ENCODE results near the gene OAS3.
"Not testable (repeated sequence)": the region's sequence is repeated elsewhere in the genome, so short reads cannot be mapped to it uniquely, and the experiment has no call there.

OAS3 gene

DNA sequence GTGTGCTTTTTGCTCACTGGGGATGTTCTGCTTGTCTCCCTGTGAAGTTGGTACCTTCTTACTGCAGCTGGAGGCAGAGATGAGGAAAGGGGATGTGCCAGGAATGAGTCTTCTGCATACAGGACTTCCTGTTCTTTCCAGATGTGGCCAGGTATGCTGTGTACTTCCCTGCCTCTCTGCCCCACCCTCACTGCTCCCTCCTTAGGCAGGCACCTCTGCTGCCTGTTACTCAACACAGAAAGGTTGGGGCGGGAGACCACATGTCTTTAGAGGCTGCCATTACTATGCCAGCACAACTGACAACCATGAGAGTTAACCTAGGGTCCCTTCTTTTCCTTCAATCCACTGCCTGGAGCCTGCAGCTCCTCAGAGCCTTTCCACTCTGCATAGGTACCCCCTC is 2.0 kb upstream of the OAS3 start:
- Mint-ChIP-seq H3K36me3 (ENCODE audit: low read depth) (peaks cover 11% of the 10 kb centered on the region), H3K9me3 (no peaks in the 10 kb centered on the region), H3K4me1 (ENCODE audit: low read depth) (peaks cover 33% of the 10 kb centered on the region), H3K27ac (peak overlapping the region; percentile 23), H3K27me3 (ENCODE audit: low read depth) (no peaks in the 10 kb centered on the region), H3K4me3 (no peak overlapping the region)
- no peak for DNase-seq (ENCODE audit: low spot score)

DNA sequence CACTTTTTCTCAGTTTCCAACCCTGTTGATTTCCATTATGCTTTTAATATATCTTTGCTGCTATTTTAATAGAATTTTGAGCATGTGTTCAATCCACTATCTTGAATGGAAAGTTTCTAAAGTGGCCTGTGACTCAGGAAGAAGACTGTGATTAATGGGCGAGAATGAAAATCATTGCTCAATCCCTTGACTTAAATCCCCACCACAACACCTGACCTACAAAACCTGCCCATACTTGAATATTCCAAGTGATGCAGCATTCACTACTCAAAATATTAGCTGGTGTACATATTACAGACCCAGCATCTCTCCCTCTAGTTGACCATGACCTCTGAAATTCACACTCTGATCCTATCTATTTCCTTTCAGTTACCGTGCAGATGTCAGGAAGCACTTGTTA is 1.3 kb upstream of the OAS3 start:
- Mint-ChIP-seq H3K4me3 (peak overlapping the region; percentile 16), H3K27me3 (ENCODE audit: low read depth) (no peaks in the 10 kb centered on the region)

DNA sequence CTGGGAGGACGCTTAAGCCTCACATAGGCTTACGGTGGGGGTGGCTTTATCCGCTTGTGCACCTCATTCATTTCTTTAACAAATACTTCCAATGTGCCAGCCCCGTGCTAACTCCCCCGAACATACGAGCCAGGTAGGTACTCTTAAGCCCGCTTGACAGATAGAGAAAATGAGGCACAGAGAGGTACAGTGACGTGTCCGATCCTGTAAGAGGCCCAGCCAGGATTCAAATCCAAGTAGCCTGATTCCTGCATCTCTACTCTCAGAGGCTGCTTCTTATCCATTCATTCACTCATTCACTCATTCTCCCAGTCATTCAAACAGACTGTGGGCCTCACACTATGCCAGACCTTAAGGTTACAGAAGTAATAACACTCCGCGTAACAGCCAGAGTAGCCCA is 477 bp downstream of the OAS3 start:
- DNase-seq (ENCODE audit: low spot score), result no peak
- Mint-ChIP-seq H3K4me3 (peak overlapping the region; percentile 85), H3K27me3 (ENCODE audit: low read depth) (no peaks in the 10 kb centered on the region)

More for the DNA sequence above, 1.3 kb upstream of the OAS3 start:
- H3K36me3 Mint-ChIP-seq (ENCODE audit: low read depth), result peaks cover 16% of the 10 kb centered on the region
- H3K27ac Mint-ChIP-seq, result peak overlapping the region; percentile 62
- DNase-seq (ENCODE audit: low spot score), result no peak
- H3K4me1 Mint-ChIP-seq (ENCODE audit: low read depth), result peaks cover 32% of the 10 kb centered on the region
- H3K9me3 Mint-ChIP-seq, result no peaks in the 10 kb centered on the region

DNA sequence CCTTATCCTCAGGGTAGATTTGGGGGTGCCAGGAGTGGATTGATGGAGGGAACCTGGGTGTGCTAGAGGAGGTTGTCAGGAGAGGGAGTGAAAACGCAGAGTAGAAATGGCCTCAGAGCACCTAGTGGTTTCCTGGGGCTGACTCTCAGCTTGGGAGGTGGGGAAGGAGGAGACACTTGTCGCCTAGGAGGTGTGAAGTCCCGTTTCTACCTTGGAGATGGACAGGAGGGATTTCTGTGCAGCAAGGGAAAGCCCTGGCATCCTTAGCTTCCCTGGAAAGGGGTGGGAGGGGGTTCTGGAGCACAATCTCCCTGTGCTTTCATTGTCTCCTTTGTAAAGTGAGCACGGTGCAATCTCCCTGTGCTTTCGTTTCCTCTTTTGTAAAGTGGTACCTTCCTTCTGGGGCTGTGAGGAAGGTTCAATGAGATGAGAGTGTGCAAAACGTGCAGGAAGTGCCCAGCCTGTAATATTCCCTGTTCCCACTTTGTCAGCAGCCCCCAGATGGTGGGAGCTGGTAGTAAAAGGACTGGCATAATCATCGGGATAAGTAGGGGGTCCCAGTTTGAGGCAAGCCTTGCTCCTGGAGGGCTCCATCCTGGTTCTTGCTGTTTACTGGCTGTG is 1.6 kb downstream of the OAS3 start:
- Mint-ChIP-seq H3K27ac (peak overlapping the region; percentile 87), H3K27me3 (ENCODE audit: low read depth) (no peaks in the 10 kb centered on the region), H3K4me3 (peak overlapping the region; percentile 85), H3K4me1 (ENCODE audit: low read depth) (peaks cover 28% of the 10 kb centered on the region), H3K9me3 (no peaks in the 10 kb centered on the region), H3K36me3 (ENCODE audit: low read depth) (peaks cover 33% of the 10 kb centered on the region)
- no peak for DNase-seq (ENCODE audit: low spot score)

More for the DNA sequence above, 477 bp downstream of the OAS3 start:
- Mint-ChIP-seq H3K36me3 (ENCODE audit: low read depth) (peaks cover 25% of the 10 kb centered on the region), H3K27ac (peak overlapping the region; percentile 87), H3K9me3 (no peaks in the 10 kb centered on the region), H3K4me1 (ENCODE audit: low read depth) (peaks cover 32% of the 10 kb centered on the region)

DNA sequence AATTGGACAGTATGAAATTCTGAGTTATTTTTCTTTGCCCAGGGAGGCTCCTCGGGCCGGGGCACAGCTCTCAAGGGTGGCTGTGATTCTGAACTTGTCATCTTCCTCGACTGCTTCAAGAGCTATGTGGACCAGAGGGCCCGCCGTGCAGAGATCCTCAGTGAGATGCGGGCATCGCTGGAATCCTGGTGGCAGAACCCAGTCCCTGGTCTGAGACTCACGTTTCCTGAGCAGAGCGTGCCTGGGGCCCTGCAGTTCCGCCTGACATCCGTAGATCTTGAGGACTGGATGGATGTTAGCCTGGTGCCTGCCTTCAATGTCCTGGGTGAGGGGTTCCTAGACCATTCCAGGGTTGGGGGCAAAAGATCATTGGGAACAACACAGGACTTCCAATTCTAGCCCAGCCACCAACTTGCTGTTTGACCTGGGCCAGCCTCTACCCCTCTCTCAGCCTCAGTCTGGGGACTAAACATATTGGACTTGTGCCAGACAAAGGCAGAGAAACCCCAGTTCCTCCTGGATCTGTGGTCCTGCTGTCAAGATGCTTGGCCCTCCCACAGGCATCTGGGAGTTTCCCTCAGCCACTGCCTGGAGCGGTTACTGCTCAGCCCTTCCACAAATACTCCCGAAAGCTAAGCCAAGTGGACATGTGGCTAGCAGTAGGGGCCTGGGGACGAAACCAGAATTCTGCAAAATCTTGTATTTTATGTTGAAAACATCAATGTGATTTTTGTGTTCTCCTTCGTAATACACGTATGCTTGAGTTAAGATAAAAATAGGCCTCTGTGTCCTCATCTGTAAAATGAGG is 3.5 kb downstream of the OAS3 start:
- Mint-ChIP-seq H3K4me3 (no peak overlapping the region), H3K4me1 (ENCODE audit: low read depth) (peaks cover 21% of the 10 kb centered on the region), H3K27ac (no peak overlapping the region), H3K9me3 (no peaks in the 10 kb centered on the region), H3K36me3 (ENCODE audit: low read depth) (peaks cover 40% of the 10 kb centered on the region), H3K27me3 (ENCODE audit: low read depth) (no peaks in the 10 kb centered on the region)
- no peak for DNase-seq (ENCODE audit: low spot score)

DNA sequence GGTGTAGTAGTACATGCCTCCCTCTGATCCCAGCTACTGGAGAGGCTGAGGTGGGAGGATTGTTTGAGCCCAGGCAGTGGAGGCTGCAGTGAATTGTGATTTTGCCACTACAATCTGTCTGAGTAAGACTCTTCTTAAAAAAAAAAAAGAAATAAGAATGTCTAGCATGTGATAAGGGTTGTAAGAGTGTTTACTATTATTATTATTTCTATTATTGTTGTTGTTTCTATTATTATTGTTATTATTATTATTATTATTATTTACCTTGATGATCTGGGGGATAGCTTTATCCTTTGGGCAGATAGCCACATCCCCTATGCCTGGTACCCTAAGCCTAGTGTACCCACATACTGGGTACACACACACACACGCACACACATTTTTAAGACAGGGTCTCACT is 4.3 kb downstream of the OAS3 start:
- no peak for DNase-seq (ENCODE audit: low spot score)
- Mint-ChIP-seq H3K27ac (no peak overlapping the region), H3K27me3 (ENCODE audit: low read depth) (no peaks in the 10 kb centered on the region), H3K9me3 (no peaks in the 10 kb centered on the region), H3K4me1 (ENCODE audit: low read depth) (peaks cover 15% of the 10 kb centered on the region), H3K4me3 (no peak overlapping the region), H3K36me3 (ENCODE audit: low read depth) (peaks cover 48% of the 10 kb centered on the region)

DNA sequence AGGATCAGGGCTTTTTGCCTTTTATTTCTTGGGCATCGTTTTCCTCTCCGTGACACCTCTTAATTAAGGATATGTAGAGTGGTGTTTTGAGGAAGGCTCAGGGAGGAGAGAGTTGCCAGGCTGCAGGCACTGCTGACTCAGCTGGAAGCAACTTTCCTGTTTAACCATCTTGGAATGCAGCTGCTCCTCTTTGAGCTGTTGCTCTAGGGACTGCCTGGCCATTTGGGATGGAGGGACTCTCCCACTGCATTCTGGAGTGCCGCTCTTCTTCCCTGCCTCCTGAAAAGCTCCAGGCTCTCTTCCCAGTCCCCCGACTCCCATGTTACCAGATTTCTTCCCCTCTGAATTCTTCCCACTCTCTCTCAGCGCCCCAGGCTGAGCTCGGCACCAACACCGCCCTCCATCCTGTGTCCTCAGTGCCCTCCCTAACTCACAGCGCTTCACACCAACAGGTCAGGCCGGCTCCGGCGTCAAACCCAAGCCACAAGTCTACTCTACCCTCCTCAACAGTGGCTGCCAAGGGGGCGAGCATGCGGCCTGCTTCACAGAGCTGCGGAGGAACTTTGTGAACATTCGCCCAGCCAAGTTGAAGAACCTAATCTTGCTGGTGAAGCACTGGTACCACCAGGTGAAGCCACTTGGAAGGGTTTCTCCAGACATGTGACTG is 5.9 kb downstream of the OAS3 start:
- H3K27me3 Mint-ChIP-seq (ENCODE audit: low read depth), result no peaks in the 10 kb centered on the region
- no peak for DNase-seq (ENCODE audit: low spot score)
- peaks cover 7% of the 10 kb centered on the region for H3K4me1 Mint-ChIP-seq (ENCODE audit: low read depth)
- H3K27ac Mint-ChIP-seq, result no peak overlapping the region
- no peak overlapping the region for H3K4me3 Mint-ChIP-seq
- no peaks in the 10 kb centered on the region for H3K9me3 Mint-ChIP-seq
- peaks cover 52% of the 10 kb centered on the region for H3K36me3 Mint-ChIP-seq (ENCODE audit: low read depth)

DNA sequence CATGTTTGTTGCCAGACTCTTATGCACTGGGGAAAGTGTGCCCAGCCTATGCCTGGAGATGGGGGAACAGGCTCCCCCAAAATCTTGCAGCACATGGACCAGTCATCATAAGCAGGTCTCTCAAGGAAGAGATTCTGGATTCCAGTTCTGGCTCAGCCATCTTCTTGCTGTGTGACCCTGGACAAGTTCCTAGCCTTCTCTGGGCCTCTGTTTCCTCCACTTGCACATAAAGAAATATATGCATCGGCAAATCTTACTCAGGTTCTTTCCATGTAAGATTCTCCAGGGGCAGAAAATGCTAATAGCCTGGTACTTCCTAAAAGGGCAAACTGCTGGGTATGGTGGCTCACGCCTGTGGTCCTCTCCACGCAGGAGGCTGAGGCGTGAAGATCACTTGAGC is 7.2 kb downstream of the OAS3 start:
- H3K27me3 Mint-ChIP-seq (ENCODE audit: low read depth), result no peaks in the 10 kb centered on the region
- H3K4me1 Mint-ChIP-seq (ENCODE audit: low read depth), result no peaks in the 10 kb centered on the region
- no peak overlapping the region for H3K4me3 Mint-ChIP-seq
- no peaks in the 10 kb centered on the region for H3K9me3 Mint-ChIP-seq
- H3K27ac Mint-ChIP-seq, result no peak overlapping the region
- no peak for DNase-seq (ENCODE audit: low spot score)
- H3K36me3 Mint-ChIP-seq (ENCODE audit: low read depth), result peaks cover 56% of the 10 kb centered on the region

DNA sequence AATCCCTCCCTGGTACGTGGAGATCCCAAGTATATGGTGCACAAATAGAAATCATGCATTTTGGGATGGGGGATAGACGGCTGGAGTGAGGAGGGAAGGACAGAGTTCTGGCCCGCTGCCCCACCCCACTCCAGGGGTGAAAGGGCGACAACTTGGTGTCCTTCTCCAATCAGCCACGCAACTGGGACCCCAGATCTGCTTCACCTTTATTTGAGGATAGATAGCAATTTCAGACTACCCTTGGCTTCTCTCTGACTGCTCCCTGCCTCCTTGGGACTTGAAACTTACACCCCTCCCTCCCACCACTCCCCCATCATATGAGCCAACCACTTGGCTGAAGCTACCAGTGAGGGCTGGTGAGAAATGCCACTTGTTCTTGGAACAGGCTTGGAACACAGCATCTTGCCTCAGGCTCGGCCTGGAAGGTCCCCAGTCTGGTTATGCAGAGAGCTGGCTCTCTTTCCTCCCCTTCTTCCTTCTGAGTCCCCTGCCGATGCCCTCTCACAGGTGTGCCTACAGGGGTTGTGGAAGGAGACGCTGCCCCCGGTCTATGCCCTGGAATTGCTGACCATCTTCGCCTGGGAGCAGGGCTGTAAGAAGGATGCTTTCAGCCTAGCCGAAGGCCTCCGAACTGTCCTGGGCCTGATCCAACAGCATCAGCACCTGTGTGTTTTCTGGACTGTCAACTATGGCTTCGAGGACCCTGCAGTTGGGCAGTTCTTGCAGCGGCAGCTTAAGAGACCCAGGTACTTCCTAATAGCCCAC is 8.1 kb downstream of the OAS3 start:
- no peaks in the 10 kb centered on the region for H3K9me3 Mint-ChIP-seq
- H3K36me3 Mint-ChIP-seq (ENCODE audit: low read depth), result peaks cover 65% of the 10 kb centered on the region
- no peak overlapping the region for H3K27ac Mint-ChIP-seq
- no peaks in the 10 kb centered on the region for H3K27me3 Mint-ChIP-seq (ENCODE audit: low read depth)
- H3K4me3 Mint-ChIP-seq, result no peak overlapping the region
- DNase-seq (ENCODE audit: low spot score), result no peak
- H3K4me1 Mint-ChIP-seq (ENCODE audit: low read depth), result no peaks in the 10 kb centered on the region

DNA sequence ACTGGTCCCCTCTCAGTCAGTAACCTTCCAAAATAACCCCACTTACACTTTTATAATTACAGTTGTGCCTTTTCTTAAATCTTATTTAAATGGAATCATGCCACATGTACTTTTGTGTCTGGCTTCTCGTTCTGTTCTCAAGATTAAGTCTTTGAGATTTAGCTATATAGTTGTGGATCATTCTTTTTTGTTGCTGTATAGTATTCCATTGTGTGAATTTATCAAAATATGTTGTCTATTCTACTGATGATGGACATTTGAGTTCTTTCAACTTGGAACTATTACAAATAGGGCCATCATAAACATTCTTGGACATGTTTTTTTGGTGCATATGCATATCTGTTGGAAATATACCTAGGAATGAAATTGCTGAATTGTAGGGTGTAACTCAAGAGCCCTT is 9.0 kb downstream of the OAS3 start:
- no peak overlapping the region for H3K4me3 Mint-ChIP-seq

DNA sequence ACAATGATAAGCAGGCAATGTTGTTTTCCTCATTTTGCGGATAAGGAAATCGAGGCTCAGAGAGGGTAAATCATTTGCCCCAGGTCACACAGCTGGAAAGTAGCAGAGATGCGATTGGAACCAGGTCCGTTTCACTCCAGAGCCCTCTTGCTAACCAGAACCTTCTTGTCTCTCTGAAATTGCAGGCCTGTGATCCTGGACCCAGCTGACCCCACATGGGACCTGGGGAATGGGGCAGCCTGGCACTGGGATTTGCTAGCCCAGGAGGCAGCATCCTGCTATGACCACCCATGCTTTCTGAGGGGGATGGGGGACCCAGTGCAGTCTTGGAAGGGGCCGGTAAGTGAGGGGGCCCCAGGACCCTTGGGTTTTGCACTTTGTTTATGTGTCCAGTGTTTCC is 9.5 kb downstream of the OAS3 start:
- Mint-ChIP-seq H3K4me3 (no peak overlapping the region), H3K9me3 (no peaks in the 10 kb centered on the region), H3K27ac (no peak overlapping the region), H3K4me1 (ENCODE audit: low read depth) (peaks cover 5% of the 10 kb centered on the region), H3K27me3 (ENCODE audit: low read depth) (no peaks in the 10 kb centered on the region), H3K36me3 (ENCODE audit: low read depth) (peaks cover 66% of the 10 kb centered on the region)
- no peak for DNase-seq (ENCODE audit: low spot score)

More for the DNA sequence above, 9.0 kb downstream of the OAS3 start:
- no peaks in the 10 kb centered on the region for H3K27me3 Mint-ChIP-seq (ENCODE audit: low read depth)
- H3K9me3 Mint-ChIP-seq, result no peaks in the 10 kb centered on the region
- no peak for DNase-seq (ENCODE audit: low spot score)
- peaks cover 2% of the 10 kb centered on the region for H3K4me1 Mint-ChIP-seq (ENCODE audit: low read depth)
- peaks cover 64% of the 10 kb centered on the region for H3K36me3 Mint-ChIP-seq (ENCODE audit: low read depth)
- H3K27ac Mint-ChIP-seq, result no peak overlapping the region

DNA sequence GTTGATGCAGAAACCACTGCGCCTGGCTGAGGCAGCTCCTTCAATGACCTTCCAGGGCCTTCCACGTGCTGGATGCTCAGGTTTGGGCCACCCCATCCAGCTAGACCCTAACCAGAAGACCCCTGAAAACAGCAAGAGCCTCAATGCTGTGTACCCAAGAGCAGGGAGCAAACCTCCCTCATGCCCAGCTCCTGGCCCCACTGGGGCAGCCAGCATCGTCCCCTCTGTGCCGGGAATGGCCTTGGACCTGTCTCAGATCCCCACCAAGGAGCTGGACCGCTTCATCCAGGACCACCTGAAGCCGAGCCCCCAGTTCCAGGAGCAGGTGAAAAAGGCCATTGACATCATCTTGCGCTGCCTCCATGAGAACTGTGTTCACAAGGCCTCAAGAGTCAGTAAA is 10.5 kb downstream of the OAS3 start:
- Mint-ChIP-seq H3K27ac (no peak overlapping the region), H3K36me3 (ENCODE audit: low read depth) (peaks cover 70% of the 10 kb centered on the region), H3K27me3 (ENCODE audit: low read depth) (no peaks in the 10 kb centered on the region), H3K9me3 (no peaks in the 10 kb centered on the region), H3K4me3 (no peak overlapping the region), H3K4me1 (ENCODE audit: low read depth) (peaks cover 5% of the 10 kb centered on the region)
- DNase-seq (ENCODE audit: low spot score), result no peak

DNA sequence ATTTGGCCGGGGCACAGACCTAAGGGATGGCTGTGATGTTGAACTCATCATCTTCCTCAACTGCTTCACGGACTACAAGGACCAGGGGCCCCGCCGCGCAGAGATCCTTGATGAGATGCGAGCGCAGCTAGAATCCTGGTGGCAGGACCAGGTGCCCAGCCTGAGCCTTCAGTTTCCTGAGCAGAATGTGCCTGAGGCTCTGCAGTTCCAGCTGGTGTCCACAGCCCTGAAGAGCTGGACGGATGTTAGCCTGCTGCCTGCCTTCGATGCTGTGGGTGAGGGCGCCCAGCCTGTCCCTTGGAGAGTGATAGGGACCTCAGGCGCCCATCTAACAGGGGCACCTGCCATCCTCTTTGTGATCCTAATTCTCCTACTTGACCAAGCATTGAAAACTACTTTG is 12.4 kb downstream of the OAS3 start:
- no peak overlapping the region for H3K4me3 Mint-ChIP-seq
- no peaks in the 10 kb centered on the region for H3K9me3 Mint-ChIP-seq
- peaks cover 9% of the 10 kb centered on the region for H3K4me1 Mint-ChIP-seq (ENCODE audit: low read depth)
- H3K27ac Mint-ChIP-seq, result no peak overlapping the region
- no peak for DNase-seq (ENCODE audit: low spot score)
- no peaks in the 10 kb centered on the region for H3K27me3 Mint-ChIP-seq (ENCODE audit: low read depth)
- H3K36me3 Mint-ChIP-seq (ENCODE audit: low read depth), result peaks cover 74% of the 10 kb centered on the region

DNA sequence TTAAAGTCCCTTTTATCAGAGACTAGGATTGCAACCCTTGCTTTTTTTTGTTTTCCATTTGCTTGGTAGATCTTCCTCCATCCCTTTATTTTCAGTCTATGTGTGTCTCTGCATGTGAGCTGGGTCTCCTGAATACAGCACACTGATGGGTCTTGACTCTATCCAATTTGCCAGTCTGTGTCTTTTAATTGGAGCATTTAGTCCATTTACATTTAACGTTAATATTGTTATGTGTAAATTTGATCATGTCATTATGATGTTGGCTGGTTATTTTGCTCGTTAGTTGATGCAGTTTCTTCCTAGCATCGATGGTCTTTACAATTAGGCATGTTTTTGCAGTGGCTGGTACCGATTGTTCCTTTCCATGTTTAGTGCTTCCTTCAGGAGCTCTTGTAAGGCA is 18.9 kb downstream of the OAS3 start:
- not testable (repeated sequence) for DNase-seq (ENCODE audit: low spot score); H3K27ac Mint-ChIP-seq; H3K4me3 Mint-ChIP-seq; H3K27me3 Mint-ChIP-seq (ENCODE audit: low read depth)
- Mint-ChIP-seq H3K4me1 (ENCODE audit: low read depth) (peaks cover 22% of the 10 kb centered on the region), H3K9me3 (peaks cover 17% of the 10 kb centered on the region), H3K36me3 (ENCODE audit: low read depth) (peaks cover 92% of the 10 kb centered on the region)
